ENCODE data around the gene METTL1. TPM values are rescaled to one million over a fixed set of nuclear protein-coding genes. Genes with fewer than 3 reads are reported as not detected.

The METTL1 gene
- total and polyA plus RNA-seq, 2 experiments from 2014 or later = 8.6 to 31.1 TPM

GRCh38 chr12:57764662-57765002 lies 7.3 kb downstream of the METTL1 start:
- 22% methylated on average over 17 of the region's 17 CpGs for WGBS (ENCODE audit: low lambda C conversion rate, missing lambda C conversion rate)
- H3K79me2 ChIP-seq = no peaks in the 10 kb centered on the region
- no peak overlapping the region for H3K27ac ChIP-seq
- H3K4me3 ChIP-seq = peak overlapping the region; percentile 45
- TF ChIP-seq EZH2 (IDR thresholded peaks at IDR 0.05; ENCODE audit: borderline replicate concordance) (no peak), CTCF (IDR thresholded peaks at IDR 0.05; ENCODE audit: poor library complexity) (no peak), EZH2phosphoT487 (IDR thresholded peaks at IDR 0.05; ENCODE audit: low read depth, severe bottlenecking, unreplicated experiment) (no peak)
- H3K9me3 ChIP-seq (ENCODE audit: low read depth) = no peaks in the 10 kb centered on the region
- H3K4me2 ChIP-seq = peak overlapping the region; percentile 96
- DNase-seq (ENCODE audit: low spot score) = no peak
- peak overlapping the region; percentile 84 for H2AFZ ChIP-seq
- peaks cover 6% of the 10 kb centered on the region for H4K20me1 ChIP-seq (ENCODE audit: insufficient read depth, poor library complexity, severe bottlenecking)
- H3K27me3 ChIP-seq = peaks cover 53% of the 10 kb centered on the region
- H3K36me3 ChIP-seq (replicated peaks; ENCODE audit: insufficient read depth, low read depth) = no peaks in the 10 kb centered on the region
- H3K9me2 ChIP-seq (replicated peaks; ENCODE audit: insufficient read depth) = no peaks in the 10 kb centered on the region
- H3K4me1 ChIP-seq (ENCODE audit: insufficient read depth) = peaks cover 28% of the 10 kb centered on the region

GRCh38 chr12:57763881-57764661 lies 7.8 kb downstream of the METTL1 start:
- no peak for DNase-seq (ENCODE audit: low spot score)
- H4K20me1 ChIP-seq (ENCODE audit: insufficient read depth, poor library complexity, severe bottlenecking) = peaks cover 6% of the 10 kb centered on the region
- H3K4me1 ChIP-seq (ENCODE audit: insufficient read depth) = peaks cover 28% of the 10 kb centered on the region
- WGBS (ENCODE audit: low lambda C conversion rate, missing lambda C conversion rate) = 77% methylated on average over 6 of the region's 6 CpGs
- H3K9me2 ChIP-seq (replicated peaks; ENCODE audit: insufficient read depth) = no peaks in the 10 kb centered on the region
- H3K27me3 ChIP-seq = peaks cover 53% of the 10 kb centered on the region
- peak overlapping the region; percentile 96 for H3K4me2 ChIP-seq
- H3K9me3 ChIP-seq (ENCODE audit: low read depth) = no peaks in the 10 kb centered on the region
- H2AFZ ChIP-seq = no peak overlapping the region
- no peaks in the 10 kb centered on the region for H3K79me2 ChIP-seq
- no peaks in the 10 kb centered on the region for H3K36me3 ChIP-seq (replicated peaks; ENCODE audit: insufficient read depth, low read depth)
- H3K27ac ChIP-seq = no peak overlapping the region
- no peak overlapping the region for H3K4me3 ChIP-seq
- TF ChIP-seq EZH2phosphoT487 (IDR thresholded peaks at IDR 0.05; ENCODE audit: low read depth, severe bottlenecking, unreplicated experiment) (no peak), CTCF (IDR thresholded peaks at IDR 0.05; ENCODE audit: poor library complexity) (no peak)

GRCh38 chr12:57762463-57762862 lies 9.4 kb downstream of the METTL1 start:
- Histone ChIP-seq H3K4me3 (no peak overlapping the region), H3K4me2 (no peak overlapping the region), H3K79me2 (peaks cover 2% of the 10 kb centered on the region), H3K9me2 (replicated peaks; ENCODE audit: insufficient read depth) (no peaks in the 10 kb centered on the region), H3K4me1 (ENCODE audit: insufficient read depth) (peaks cover 28% of the 10 kb centered on the region), H4K20me1 (ENCODE audit: insufficient read depth, poor library complexity, severe bottlenecking) (peaks cover 6% of the 10 kb centered on the region), H3K36me3 (replicated peaks; ENCODE audit: insufficient read depth, low read depth) (no peaks in the 10 kb centered on the region), H3K27me3 (peaks cover 48% of the 10 kb centered on the region), H3K27ac (no peak overlapping the region), H3K9me3 (ENCODE audit: low read depth) (no peaks in the 10 kb centered on the region), H2AFZ (no peak overlapping the region)
- WGBS (ENCODE audit: low lambda C conversion rate, missing lambda C conversion rate) = 83% methylated on average over 2 of the region's 2 CpGs
- DNase-seq (ENCODE audit: low spot score) = no peak
- TF ChIP-seq CTCF (IDR thresholded peaks at IDR 0.05; ENCODE audit: poor library complexity) (no peak), EZH2 (IDR thresholded peaks at IDR 0.05; ENCODE audit: borderline replicate concordance) (no peak), EZH2phosphoT487 (IDR thresholded peaks at IDR 0.05; ENCODE audit: low read depth, severe bottlenecking, unreplicated experiment) (no peak)

All from hepatocyte (in vitro differentiated cells).